Mesothelial cell of epicardium (in vitro differentiated cells): ENCODE data around the gene ABI2. TPM values are rescaled to one million over a fixed set of nuclear protein-coding genes. Genes with fewer than 3 reads are reported as not detected.

ENCODE experiments used
- DNase-seq, 2 experiments: peaks; one replicate each; pipeline ENCODE4 v3.0.0; 2021; ENCODE audit warnings: low spot score in 2 of 2; ENCODE audit not compliant: unreplicated experiment in 2 of 2
- H3K27ac Mint-ChIP-seq: 2 replicates; pipeline ENCODE4 v1.8.0; 2021; ENCODE audit warnings: mixed read lengths
- H3K27me3 Mint-ChIP-seq: 2 replicates; pipeline ENCODE4 v1.8.0; 2021; ENCODE audit warnings: low read depth, mixed read lengths
- H3K36me3 Mint-ChIP-seq: 2 replicates; pipeline ENCODE4 v1.8.0; 2021; ENCODE audit warnings: mixed read lengths
- H3K4me1 Mint-ChIP-seq: 2 replicates; pipeline ENCODE4 v1.8.0; 2021; ENCODE audit warnings: mixed read lengths
- H3K4me3 Mint-ChIP-seq: 2 replicates; pipeline ENCODE4 v1.8.0; 2021; ENCODE audit warnings: mild to moderate bottlenecking, moderate library complexity, mixed read lengths
- H3K9me3 Mint-ChIP-seq: 2 replicates; pipeline ENCODE4 v1.8.0; 2021; ENCODE audit warnings: mixed read lengths
- CTCF ChIP-seq: fragments of 200-600 bp; sonication (generic); IDR thresholded peaks from one replicate; pipeline ENCODE4 v1.5.0; 2021; ENCODE audit warnings: antibody characterized with exemption; ENCODE audit not compliant: unreplicated experiment
- total RNA-seq: library from RNA; stranded (reverse); gene quantifications from 3 replicates; pipeline ENCODE4 v1.2.1, GENCODE V29; 2021

Gene ABI2
- 118 to 131 TPM (median 121 TPM) in 3 replicates for total RNA-seq

GRCh38 chr2:203327901-203328759 lies at the start of gene ABI2:
Gene ABI2 (plus strand): TSS chr2:203328394. CDS start chr2:203328515, 121 bp downstream.
- peak; percentile 92 to 94 for DNase-seq
- TF ChIP-seq CTCF: no peak
- H3K9me3 Mint-ChIP-seq: no peaks in the 10 kb centered on the region
- H3K36me3 Mint-ChIP-seq: no peaks in the 10 kb centered on the region
- H3K4me3 Mint-ChIP-seq: peak within 1 kb of the TSS; percentile 94
- H3K27ac Mint-ChIP-seq: peak within 1 kb of the TSS; percentile 97
- peaks cover 43% of the 10 kb centered on the region for H3K4me1 Mint-ChIP-seq
- H3K27me3 Mint-ChIP-seq: no peaks in the 10 kb centered on the region

- no peak for TF ChIP-seq CTCF
- H3K4me1 Mint-ChIP-seq: no peaks in the 10 kb centered on the region
- peaks cover 20% of the 10 kb centered on the region for H3K36me3 Mint-ChIP-seq
- no peak for DNase-seq
- H3K9me3 Mint-ChIP-seq: no peaks in the 10 kb centered on the region
- no peaks in the 10 kb centered on the region for H3K27me3 Mint-ChIP-seq
- H3K27ac Mint-ChIP-seq: no peak overlapping the region
- no peak overlapping the region for H3K4me3 Mint-ChIP-seq
Observed at GRCh38 chr2:203279288-203279687, 48.9 kb upstream of the ABI2 start.

- Mint-ChIP-seq H3K9me3 (no peaks in the 10 kb centered on the region), H3K27ac (no peak overlapping the region), H3K27me3 (no peaks in the 10 kb centered on the region), H3K4me3 (no peak overlapping the region), H3K36me3 (peaks cover 24% of the 10 kb centered on the region), H3K4me1 (no peaks in the 10 kb centered on the region)
- no peak for DNase-seq
- no peak for TF ChIP-seq CTCF
Observed at GRCh38 chr2:203280428-203281064, 47.6 kb upstream of the ABI2 start.

- Mint-ChIP-seq H3K9me3 (no peaks in the 10 kb centered on the region), H3K36me3 (peaks cover 33% of the 10 kb centered on the region), H3K4me1 (no peaks in the 10 kb centered on the region), H3K27ac (no peak overlapping the region), H3K4me3 (no peak overlapping the region), H3K27me3 (no peaks in the 10 kb centered on the region)
- DNase-seq: no peak
- no peak for TF ChIP-seq CTCF
Observed at GRCh38 chr2:203282101-203282500, 46.1 kb upstream of the ABI2 start.

- H3K9me3 Mint-ChIP-seq: no peaks in the 10 kb centered on the region
- H3K27ac Mint-ChIP-seq: no peak overlapping the region
- DNase-seq: no peak
- H3K4me1 Mint-ChIP-seq: no peaks in the 10 kb centered on the region
- peaks cover 23% of the 10 kb centered on the region for H3K36me3 Mint-ChIP-seq
- H3K27me3 Mint-ChIP-seq: no peaks in the 10 kb centered on the region
- TF ChIP-seq CTCF: no peak
- no peak overlapping the region for H3K4me3 Mint-ChIP-seq
Observed at GRCh38 chr2:203286532-203286931, 41.7 kb upstream of the ABI2 start.
